DND-41 (cell line): ENCODE results near the gene AUTS2.

ENCODE experiments used
- EZH2 ChIP-seq: IDR thresholded peaks from 3 replicates; pipeline ENCODE4 v1.6.1; 2012; ENCODE audit warnings: borderline replicate concordance, low read depth, mild to moderate bottlenecking, moderate library complexity, low read length, inconsistent platforms; ENCODE audit not compliant: severe bottlenecking
- TF ChIP-seq, protein P1 (sequence below): IDR thresholded peaks from 2 replicates; pipeline ENCODE4 v1.5.1; 2012; ENCODE audit warnings: borderline replicate concordance, low read length, moderate library complexity, mild to moderate bottlenecking; ENCODE audit not compliant: poor library complexity, severe bottlenecking; ENCODE audit errors: extremely low read depth

DNA sequence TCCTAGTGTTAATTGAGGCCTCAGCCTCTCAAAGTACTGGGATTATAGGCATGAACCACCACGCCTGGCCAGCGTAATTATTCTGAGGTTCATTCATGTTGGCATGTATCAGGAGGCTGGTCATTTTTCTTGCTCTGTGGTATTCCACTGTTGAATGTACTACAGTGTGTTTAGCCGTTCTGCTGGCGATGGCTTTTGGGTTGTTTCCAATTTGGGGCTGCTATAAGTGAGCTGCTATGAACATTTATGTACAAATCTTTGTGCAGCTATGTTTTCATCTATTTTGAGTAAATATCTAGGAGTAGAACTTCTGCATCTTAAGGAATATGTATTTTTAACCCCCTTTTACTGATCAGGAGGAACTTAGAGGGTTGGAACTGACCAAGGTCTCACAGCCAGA, 145.8 kb downstream of the AUTS2 start:
- TF ChIP-seq, protein P1, sequence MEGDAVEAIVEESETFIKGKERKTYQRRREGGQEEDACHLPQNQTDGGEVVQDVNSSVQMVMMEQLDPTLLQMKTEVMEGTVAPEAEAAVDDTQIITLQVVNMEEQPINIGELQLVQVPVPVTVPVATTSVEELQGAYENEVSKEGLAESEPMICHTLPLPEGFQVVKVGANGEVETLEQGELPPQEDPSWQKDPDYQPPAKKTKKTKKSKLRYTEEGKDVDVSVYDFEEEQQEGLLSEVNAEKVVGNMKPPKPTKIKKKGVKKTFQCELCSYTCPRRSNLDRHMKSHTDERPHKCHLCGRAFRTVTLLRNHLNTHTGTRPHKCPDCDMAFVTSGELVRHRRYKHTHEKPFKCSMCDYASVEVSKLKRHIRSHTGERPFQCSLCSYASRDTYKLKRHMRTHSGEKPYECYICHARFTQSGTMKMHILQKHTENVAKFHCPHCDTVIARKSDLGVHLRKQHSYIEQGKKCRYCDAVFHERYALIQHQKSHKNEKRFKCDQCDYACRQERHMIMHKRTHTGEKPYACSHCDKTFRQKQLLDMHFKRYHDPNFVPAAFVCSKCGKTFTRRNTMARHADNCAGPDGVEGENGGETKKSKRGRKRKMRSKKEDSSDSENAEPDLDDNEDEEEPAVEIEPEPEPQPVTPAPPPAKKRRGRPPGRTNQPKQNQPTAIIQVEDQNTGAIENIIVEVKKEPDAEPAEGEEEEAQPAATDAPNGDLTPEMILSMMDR, result no peak
- no peak for TF ChIP-seq EZH2
